ENCODE results near the gene MINDY3.
"Not testable (repeated sequence)": the region's sequence is repeated elsewhere in the genome, so short reads cannot be mapped to it uniquely, and the experiment has no call there.

MINDY3 gene

GRCh38 chr10:15881542-15881941, 21.2 kb upstream of the MINDY3 start:
- no peak for TF ChIP-seq CTCF (IDR thresholded peaks at IDR 0.05; ENCODE audit: extremely low read depth, insufficient read depth, missing control alignments)
- DNase-seq (ENCODE audit: low spot score): no peak
- in situ Hi-C loops (cut with MboI; ENCODE audit: low pct_unique_long_range_greater_than_20kb, low sequenced_read_pairs, unreplicated experiment): loop anchor here (25.0 kb wide), 1 partner anchor 931 kb away; the partner anchor contains the start of gene RSU1

DNA sequence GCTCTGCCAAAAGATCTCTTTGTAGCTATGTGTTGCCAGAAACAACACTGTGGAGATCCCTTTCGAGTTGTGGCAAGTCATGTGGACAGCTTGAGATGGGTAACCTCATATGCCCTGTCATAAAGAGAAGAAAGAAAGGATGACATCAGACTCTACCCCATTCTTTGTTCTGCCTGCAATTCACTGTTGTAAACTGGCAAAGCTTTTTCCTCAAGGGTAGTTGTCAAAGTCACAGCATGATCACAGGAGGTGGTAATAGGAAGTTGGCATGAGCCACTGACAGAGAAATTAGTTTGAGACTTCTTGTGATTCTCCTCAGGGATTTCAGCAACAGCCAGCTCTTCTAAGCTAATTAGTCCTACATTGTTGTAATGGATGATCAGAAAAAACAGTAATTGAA, 19.4 kb upstream of the MINDY3 start:
- TF ChIP-seq CTCF (IDR thresholded peaks at IDR 0.05; ENCODE audit: extremely low read depth, insufficient read depth, missing control alignments): no peak

GRCh38 chr10:15879058-15879457, 18.8 kb upstream of the MINDY3 start:
- peak; percentile 52 for TF ChIP-seq CTCF (IDR thresholded peaks at IDR 0.05; ENCODE audit: extremely low read depth, insufficient read depth, missing control alignments)
- in situ Hi-C loops (cut with MboI; ENCODE audit: low pct_unique_long_range_greater_than_20kb, low sequenced_read_pairs, unreplicated experiment): loop anchor here (25.0 kb wide), 1 partner anchor 933 kb away; the partner anchor contains the start of gene RSU1
- peak; percentile 37 for DNase-seq (ENCODE audit: low spot score)

More for the DNA sequence above, 19.4 kb upstream of the MINDY3 start:
- in situ Hi-C loops (cut with MboI; ENCODE audit: low pct_unique_long_range_greater_than_20kb, low sequenced_read_pairs, unreplicated experiment): loop anchor here (25.0 kb wide), 1 partner anchor 933 kb away; the partner anchor contains the start of gene RSU1
- DNase-seq (ENCODE audit: low spot score): no peak

- TF ChIP-seq CTCF (IDR thresholded peaks at IDR 0.05; ENCODE audit: extremely low read depth, insufficient read depth, missing control alignments): no peak
- DNase-seq (ENCODE audit: low spot score): no peak
- in situ Hi-C loops (cut with MboI; ENCODE audit: low pct_unique_long_range_greater_than_20kb, low sequenced_read_pairs, unreplicated experiment): loop anchor here (25.0 kb wide), 1 partner anchor 934 kb away; the partner anchor contains the start of gene RSU1
Measured at GRCh38 chr10:15877836-15878576, 17.7 kb upstream of the MINDY3 start.

DNA sequence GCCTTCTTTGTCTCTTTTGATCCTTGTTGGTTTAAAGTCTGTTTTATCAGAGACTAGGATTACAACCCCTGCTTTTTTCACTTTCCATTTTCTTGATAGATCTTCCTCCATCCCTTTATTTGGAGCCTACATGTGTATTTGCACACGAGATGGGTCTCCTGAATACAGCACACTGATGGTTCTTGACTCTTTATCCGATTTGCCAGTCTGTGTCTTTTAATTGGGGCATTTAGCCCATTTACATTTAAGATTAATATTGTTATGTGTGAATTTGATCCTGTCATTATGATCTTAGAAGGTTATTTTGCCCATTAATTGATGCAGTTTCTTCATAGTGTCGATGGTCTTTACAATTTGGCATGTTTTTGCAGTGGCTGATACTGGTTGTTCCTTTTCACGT, 16.0 kb upstream of the MINDY3 start:
- not testable (repeated sequence) for DNase-seq (ENCODE audit: low spot score)
- in situ Hi-C loops (cut with MboI; ENCODE audit: low pct_unique_long_range_greater_than_20kb, low sequenced_read_pairs, unreplicated experiment): loop anchor here (25.0 kb wide), 1 partner anchor 936 kb away; the partner anchor contains the start of gene RSU1

DNA sequence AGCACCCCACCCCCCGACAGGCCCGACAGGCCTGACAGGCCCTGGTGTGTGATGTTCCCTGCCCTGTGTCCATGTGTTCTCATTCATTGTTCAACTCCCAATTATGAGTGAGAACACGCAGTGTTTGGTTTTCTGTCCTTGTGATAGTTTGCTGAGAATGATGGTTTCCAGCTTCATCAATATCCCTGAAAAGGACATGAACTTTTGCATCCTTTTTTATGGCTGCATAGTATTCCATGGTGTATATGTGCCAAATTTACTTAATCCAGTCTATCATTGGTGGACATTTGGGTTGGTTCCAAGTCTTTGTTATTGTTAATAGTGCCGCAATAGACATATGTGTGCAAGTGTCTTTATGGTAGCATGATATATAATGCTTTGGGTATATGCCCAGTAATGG, 12.3 kb upstream of the MINDY3 start:
- DNase-seq (ENCODE audit: low spot score); in situ Hi-C loops (cut with MboI; ENCODE audit: low pct_unique_long_range_greater_than_20kb, low sequenced_read_pairs, unreplicated experiment): not testable (repeated sequence)

DNA sequence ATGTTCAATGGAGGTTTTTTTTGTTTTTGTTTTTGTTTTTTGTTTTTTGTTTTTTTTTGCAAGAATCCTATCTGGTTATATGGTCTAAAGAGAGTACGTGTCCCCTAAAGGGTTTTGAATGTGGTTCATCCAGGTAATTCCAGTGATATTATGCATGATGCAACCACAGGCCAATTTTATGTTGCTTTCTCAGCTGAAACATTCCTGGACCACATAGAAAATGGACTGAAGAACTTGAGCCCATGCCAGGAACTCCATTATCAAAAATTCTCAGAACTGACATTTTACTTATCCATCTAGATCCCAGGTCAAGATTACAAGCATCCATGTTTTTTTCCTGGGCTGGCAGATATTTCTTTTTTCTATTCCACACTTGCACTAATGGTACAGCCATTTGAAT, 11.5 kb upstream of the MINDY3 start:
- no peak for TF ChIP-seq CTCF (IDR thresholded peaks at IDR 0.05; ENCODE audit: extremely low read depth, insufficient read depth, missing control alignments)
- no peak for DNase-seq (ENCODE audit: low spot score)

More for the DNA sequence above, 11.5 kb upstream of the MINDY3 start:
- in situ Hi-C loops (cut with MboI; ENCODE audit: low pct_unique_long_range_greater_than_20kb, low sequenced_read_pairs, unreplicated experiment): no loop called here

Measured in GM13977 (cell line).